Esophagus (tissue), 2 donors: ENCODE data around the gene CLDN3. TPM values are rescaled to one million over a fixed set of nuclear protein-coding genes. Genes with fewer than 3 reads are reported as not detected.

Source experiments
- H3K27ac ChIP-seq, 2 donors: one replicate each; pipeline ENCODE4 v1.5.1; 2013; ENCODE audit warnings: low read depth in 2 of 2, mild to moderate bottlenecking in 2 of 2, inconsistent platforms in 1 of 2, low read length in 1 of 2, moderate library complexity in 1 of 2
- H3K27me3 ChIP-seq, 2 donors: one replicate each; pipeline ENCODE4 v1.6.1; 2013; ENCODE audit warnings: low read length in 2 of 2, control low read depth in 1 of 2, mild to moderate bottlenecking in 1 of 2; ENCODE audit not compliant: insufficient read depth in 2 of 2, control insufficient read depth in 1 of 2
- H3K36me3 ChIP-seq, 2 donors: one replicate each; pipeline ENCODE4 v1.6.1; 2013; ENCODE audit warnings: low read length in 1 of 2; ENCODE audit not compliant: control insufficient read depth in 2 of 2, insufficient read depth in 2 of 2
- H3K4me1 ChIP-seq, 2 donors: one replicate each; pipeline ENCODE4 v1.6.1; 2013; ENCODE audit warnings: low read length in 1 of 2; ENCODE audit not compliant: control insufficient read depth in 2 of 2, insufficient read depth in 2 of 2
- H3K4me3 ChIP-seq, 2 donors: one replicate each; pipeline ENCODE4 v1.5.1; 2013; ENCODE audit warnings: low read length in 2 of 2, mild to moderate bottlenecking in 2 of 2, low read depth in 1 of 2, moderate library complexity in 1 of 2
- H3K9me3 ChIP-seq, 2 donors: one replicate each; pipeline ENCODE4 v1.6.1; 2013; ENCODE audit warnings: mild to moderate bottlenecking in 2 of 2, low read depth in 1 of 2, low read length in 1 of 2, moderate library complexity in 1 of 2; ENCODE audit not compliant: control insufficient read depth in 2 of 2, insufficient read depth in 1 of 2
- WGBS, 2 donors: extraction: QIAGEN DNeasy Blood & Tissue Kit; methylation state at CpG; one replicate each; pipeline ENCODE4 v1.1.7; 2013; 5-methylcytosine and 5-hydroxymethylcytosine counted together
- polyA plus RNA-seq, 2 donors: library from polyadenylated mRNA; stranded (reverse); fragments of 200-250 nt; gene quantifications; one replicate each; pipeline ENCODE4 v1.2.3, GENCODE V29; 2013
- donor health status: healthy with polysubstance abuse.
- donor health status: Bipolar disorder and iron deficiency.

CLDN3 gene
- polyA plus RNA-seq, 2 donors: 0.14 to 0.26 TPM

- 0 to 1% methylated on average over 44 to 84 of the region's 84 CpGs for WGBS, 2 donors
- peaks cover 0 to 33% of the 10 kb centered on the region in 2 donors for H3K4me1 ChIP-seq
Observed at GRCh38 chr7:73738612-73739386, 31.3 kb downstream of the CLDN3 start, which contains the start of gene ABHD11. ABHD11 (minus strand) TSS chr7:73738802; CDS start chr7:73738770, 32 bp downstream.

DNA sequence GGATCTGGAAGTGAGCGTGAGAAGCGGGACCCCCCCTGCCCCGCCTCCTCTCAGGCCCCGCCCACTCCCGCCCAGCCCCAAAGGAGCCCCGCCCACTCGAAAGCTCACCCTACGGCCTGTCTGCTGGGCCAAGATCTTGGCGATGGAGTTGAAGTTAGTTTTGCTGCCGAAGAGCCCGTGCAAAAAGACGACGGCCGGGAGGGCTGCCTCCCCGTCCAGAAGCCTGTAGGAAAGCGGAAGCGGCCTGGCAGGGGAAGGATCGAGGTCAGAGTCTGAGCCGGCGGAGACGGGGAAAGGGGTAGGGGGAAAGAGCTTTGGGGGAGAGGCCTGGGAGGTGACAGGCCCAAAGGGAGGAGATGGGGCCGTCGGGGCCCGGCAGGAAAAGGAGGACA lies 31.9 kb downstream of the CLDN3 start:
- Histone ChIP-seq H3K9me3 (no peaks in the 10 kb centered on the region), H3K27me3 (no peaks in the 10 kb centered on the region), H3K27ac (peak overlapping the region; percentile 78 to 88), H3K4me3 (peak overlapping the region; percentile 63 to 79), H3K36me3 (peaks cover 5 to 16% of the 10 kb centered on the region in 2 donors), H3K4me1 (peaks cover 0 to 33% of the 10 kb centered on the region in 2 donors)
- 1% methylated on average over 21 to 24 of the region's 24 CpGs for WGBS, 2 donors

More at GRCh38 chr7:73738612-73739386, 31.3 kb downstream of the CLDN3 start, which contains the start of gene ABHD11:
- Histone ChIP-seq H3K36me3 (peaks cover 5 to 16% of the 10 kb centered on the region in 2 donors), H3K27ac (peak within 1 kb of the TSS; percentile 94 to 98), H3K27me3 (no peaks in the 10 kb centered on the region), H3K9me3 (no peaks in the 10 kb centered on the region), H3K4me3 (peak within 1 kb of the TSS; percentile 63 to 79)

DNA sequence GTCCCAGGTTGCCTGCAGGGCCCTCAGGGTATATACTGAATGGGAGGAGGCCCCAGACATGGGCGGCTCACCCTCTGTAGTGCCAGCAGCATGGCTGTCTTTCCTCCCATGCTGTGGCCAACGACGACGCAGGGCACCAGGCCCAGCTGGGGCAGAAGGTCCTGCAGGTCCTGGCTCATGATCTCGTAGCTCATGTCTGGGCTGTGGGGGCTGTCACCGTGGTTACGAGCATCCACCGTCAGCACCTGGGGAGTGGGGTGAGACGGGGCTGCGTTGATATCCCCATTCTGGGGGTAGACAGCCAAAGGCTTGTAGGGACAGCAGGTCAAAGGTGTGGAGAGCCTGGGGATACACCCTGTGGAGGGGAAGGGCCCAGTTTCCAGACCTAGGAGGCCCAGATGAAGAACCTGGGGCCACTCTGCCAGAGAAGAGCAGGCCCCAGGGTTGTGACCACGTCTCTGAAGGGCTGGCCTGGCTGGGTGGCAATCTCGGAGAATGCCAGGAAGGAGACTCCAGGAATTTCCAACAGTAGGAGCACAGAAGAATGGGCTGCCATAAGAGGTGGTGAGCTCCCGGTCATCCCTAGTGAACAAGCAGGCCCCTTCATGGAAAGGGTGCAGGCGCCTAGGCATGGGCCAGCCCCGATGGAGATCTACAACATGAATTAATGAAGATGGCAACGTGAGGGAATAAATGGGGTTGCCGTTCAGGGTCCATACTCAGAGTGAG lies 32.4 kb downstream of the CLDN3 start:
- H3K4me3 ChIP-seq: peak overlapping the region; percentile 63 to 79
- no peaks in the 10 kb centered on the region for H3K9me3 ChIP-seq
- 66 to 74% methylated on average over 17 of the region's 17 CpGs for WGBS, 2 donors
- H3K36me3 ChIP-seq: peaks cover 5 to 16% of the 10 kb centered on the region in 2 donors
- H3K27me3 ChIP-seq: no peaks in the 10 kb centered on the region
- H3K4me1 ChIP-seq: peaks cover 0 to 29% of the 10 kb centered on the region in 2 donors
- H3K27ac ChIP-seq: peak overlapping the region in 1 of 2 donors; percentile 22

GRCh38 chr7:73736885-73737284 lies 33.2 kb downstream of the CLDN3 start:
- Histone ChIP-seq H3K4me1 (peaks cover 0 to 22% of the 10 kb centered on the region in 2 donors), H3K27me3 (no peaks in the 10 kb centered on the region), H3K27ac (no peak overlapping the region)

DNA sequence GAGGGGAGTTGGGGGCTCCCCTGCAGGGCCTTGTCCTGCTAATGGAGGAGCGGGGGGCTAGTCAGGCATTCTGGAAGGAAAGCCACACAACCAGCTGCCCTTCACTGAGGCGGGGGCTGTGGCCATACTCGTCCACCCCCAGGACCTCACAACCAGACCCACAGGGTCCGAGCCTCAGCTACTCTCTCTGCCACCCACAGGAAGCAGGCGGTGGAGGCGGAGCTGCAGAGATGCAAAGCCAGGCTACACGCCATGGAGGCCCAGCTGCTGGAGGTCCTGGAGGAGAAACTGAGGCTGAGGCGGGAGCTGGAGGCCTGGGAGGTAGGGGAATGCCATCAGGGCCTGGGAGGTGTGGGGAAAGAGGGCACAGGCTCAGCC lies 34.6 kb downstream of the CLDN3 start:
- peak overlapping the region; percentile 62 to 89 for H3K27ac ChIP-seq
- WGBS, 2 donors: 87 to 88% methylated on average over 8 of the region's 8 CpGs
- H3K4me3 ChIP-seq: no peak overlapping the region
- peaks cover 0 to 22% of the 10 kb centered on the region in 2 donors for H3K4me1 ChIP-seq
- peaks cover 5 to 16% of the 10 kb centered on the region in 2 donors for H3K36me3 ChIP-seq
- H3K9me3 ChIP-seq: no peaks in the 10 kb centered on the region
- H3K27me3 ChIP-seq: no peaks in the 10 kb centered on the region

More at GRCh38 chr7:73736885-73737284, 33.2 kb downstream of the CLDN3 start:
- no peaks in the 10 kb centered on the region for H3K9me3 ChIP-seq
- no peak overlapping the region for H3K4me3 ChIP-seq
- peaks cover 5 to 16% of the 10 kb centered on the region in 2 donors for H3K36me3 ChIP-seq
- WGBS, 2 donors: 89 to 93% methylated on average over 14 of the region's 14 CpGs

DNA sequence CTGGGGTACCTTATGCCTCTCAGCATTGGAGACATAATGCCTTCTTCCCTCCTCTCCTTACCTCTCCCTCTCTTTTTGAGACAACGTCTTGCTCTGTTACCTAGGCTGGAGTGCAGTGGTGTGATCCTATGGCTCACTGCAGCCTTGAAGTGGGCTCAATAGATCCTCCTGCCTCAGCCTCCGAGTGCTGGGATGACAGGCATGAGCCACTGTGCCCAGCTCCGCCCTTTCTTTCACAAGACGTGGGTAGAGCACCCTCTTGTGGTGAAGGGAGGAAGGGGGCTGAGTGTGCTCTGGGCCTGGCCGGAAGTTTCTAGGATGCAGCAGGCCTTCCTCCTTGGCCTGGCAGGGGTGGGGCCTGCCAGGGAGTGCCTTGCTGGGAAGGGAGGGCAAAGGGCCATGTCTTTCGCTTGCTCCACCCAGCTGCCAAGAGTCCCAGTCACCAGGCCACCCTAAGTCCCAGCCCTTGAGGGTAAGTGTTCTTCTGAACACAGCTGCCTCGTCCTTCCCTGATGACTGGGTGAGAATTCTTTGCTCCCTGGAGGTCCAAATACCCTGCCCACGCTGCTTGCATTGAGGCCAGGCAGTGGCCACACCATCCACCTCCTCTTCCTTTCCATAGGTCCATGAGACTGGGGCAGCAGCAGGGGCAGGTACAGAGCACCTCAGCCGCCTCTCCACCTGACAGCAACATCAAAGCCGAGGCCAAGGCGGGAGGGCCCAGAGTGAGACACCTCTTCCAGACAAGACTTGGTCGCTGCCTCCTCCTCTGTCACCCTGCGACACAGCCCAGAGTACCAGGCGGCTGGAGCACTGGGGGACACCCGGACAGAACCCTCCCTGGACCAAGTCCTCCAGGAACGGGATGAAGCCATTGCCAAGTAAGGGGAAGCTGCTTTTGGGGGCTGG lies 35.2 kb downstream of the CLDN3 start:
- no peaks in the 10 kb centered on the region for H3K27me3 ChIP-seq
- peaks cover 5 to 16% of the 10 kb centered on the region in 2 donors for H3K36me3 ChIP-seq
- peaks cover 0 to 22% of the 10 kb centered on the region in 2 donors for H3K4me1 ChIP-seq
- H3K9me3 ChIP-seq: no peaks in the 10 kb centered on the region
- 57% methylated on average over 15 to 16 of the region's 16 CpGs for WGBS, 2 donors
- peak overlapping the region; percentile 62 to 89 for H3K27ac ChIP-seq
- no peak overlapping the region for H3K4me3 ChIP-seq

DNA sequence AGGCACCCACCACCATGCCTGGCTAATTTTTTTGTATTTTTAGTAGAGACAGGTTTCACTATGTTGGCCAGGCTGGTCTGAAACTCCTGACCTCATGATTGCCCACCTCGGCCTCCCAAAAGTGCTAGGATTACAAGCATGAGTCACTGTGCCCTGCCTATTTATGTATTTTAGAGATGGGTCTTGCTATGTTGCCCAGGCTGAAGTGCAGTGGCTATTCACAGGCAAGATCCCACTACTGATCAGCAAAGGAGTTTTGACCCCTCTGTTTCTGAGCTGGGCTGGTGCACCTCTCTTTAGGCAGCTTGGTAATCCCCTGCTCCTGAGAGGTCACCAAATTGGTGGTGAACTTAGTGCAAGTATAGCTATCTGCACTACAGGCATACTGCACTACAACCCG lies 37.7 kb downstream of the CLDN3 start:
- Histone ChIP-seq H3K4me1 (peaks cover 0 to 13% of the 10 kb centered on the region in 2 donors), H3K4me3 (no peak overlapping the region), H3K9me3 (no peaks in the 10 kb centered on the region), H3K27ac (no peak overlapping the region), H3K27me3 (no peaks in the 10 kb centered on the region), H3K36me3 (peaks cover 5 to 14% of the 10 kb centered on the region in 2 donors)
- 51 to 66% methylated on average over 2 of the region's 2 CpGs for WGBS, 2 donors

DNA sequence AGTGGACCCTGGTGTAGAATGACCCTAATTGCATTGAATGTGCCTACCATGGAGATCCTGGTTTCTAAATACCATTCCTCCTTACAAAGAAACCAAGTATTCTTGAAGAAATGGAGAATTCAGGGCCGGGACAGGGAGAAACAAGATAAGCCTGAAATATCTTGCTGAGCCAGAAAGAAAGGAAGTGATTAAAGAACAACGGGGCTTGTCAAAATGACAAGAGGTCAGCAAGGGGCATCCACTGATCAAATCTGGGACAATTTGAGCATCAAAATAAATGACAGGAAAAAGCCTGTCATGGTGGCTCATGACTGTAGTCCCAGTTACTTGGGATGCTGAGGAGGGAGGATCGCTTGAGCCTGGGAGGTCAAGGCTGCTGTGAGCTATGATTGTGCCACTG lies 39.6 kb downstream of the CLDN3 start:
- no peak overlapping the region for H3K27ac ChIP-seq
- H3K9me3 ChIP-seq: no peaks in the 10 kb centered on the region
- no peaks in the 10 kb centered on the region for H3K27me3 ChIP-seq
- H3K4me1 ChIP-seq: peaks cover 0 to 11% of the 10 kb centered on the region in 2 donors
- no peak overlapping the region for H3K4me3 ChIP-seq
- H3K36me3 ChIP-seq: no peaks in the 10 kb centered on the region
- whole genome bisulfite sequencing, 2 donors: 41 to 42% methylated on average over 3 of the region's 3 CpGs

- Histone ChIP-seq H3K4me1 (peaks cover 0 to 2% of the 10 kb centered on the region in 2 donors), H3K4me3 (no peak overlapping the region), H3K27ac (no peak overlapping the region), H3K36me3 (no peaks in the 10 kb centered on the region), H3K9me3 (no peaks in the 10 kb centered on the region), H3K27me3 (no peaks in the 10 kb centered on the region)
- WGBS, 2 donors: 56% methylated on average over 5 of the region's 5 CpGs
Observed at GRCh38 chr7:73728551-73728950, 41.5 kb downstream of the CLDN3 start.
